HG03565 (cell line): ENCODE results near the gene AIMP2.
"Not testable (repeated sequence)": the region's sequence is repeated elsewhere in the genome, so short reads cannot be mapped to it uniquely, and the experiment has no call there.

Source experiments
- ATAC-seq: cut with Tn5 transposase; IDR thresholded peaks from one replicate; pipeline ENCODE4 v1.9.1; 2021; ENCODE audit warnings: mild to moderate bottlenecking, moderate library complexity; ENCODE audit not compliant: unreplicated experiment

AIMP2 gene

DNA sequence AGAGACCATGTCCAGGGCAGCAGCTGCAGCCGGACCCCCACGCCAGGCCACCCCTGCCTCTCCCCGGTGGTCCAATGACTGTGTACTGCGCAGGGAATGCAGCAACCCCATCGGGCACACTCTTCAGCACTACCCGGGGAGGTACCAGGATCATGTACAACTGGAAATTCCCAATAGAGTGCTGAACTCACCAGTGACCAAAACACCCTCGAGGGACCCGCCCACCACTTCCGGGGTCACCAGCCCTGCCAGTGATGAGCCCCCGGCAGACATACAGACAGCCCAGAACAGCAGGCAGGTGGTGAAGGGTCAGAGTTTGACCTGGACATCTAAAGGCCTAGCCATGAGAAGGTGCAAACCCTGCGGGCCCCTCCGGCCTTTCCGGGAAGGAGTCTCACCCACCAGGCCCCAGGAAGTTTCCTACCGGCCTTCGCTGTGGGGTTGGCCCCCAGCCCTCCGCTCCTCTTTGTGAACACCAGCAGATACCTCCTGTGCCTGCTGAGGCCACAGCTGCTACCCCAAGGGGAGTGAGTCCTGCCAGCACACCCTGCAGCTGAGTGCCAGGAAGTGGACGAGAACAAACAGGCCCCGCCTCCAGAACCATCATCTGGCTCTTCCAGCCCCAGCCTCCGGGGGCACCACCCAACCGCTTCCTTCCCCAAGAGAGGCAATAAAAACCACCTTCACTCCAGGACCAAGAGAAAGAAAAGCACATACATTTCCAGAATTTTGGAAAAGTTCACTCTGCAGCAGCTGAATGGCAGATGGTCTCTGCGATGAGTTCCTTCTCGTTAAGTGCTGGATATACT is 17.1 kb downstream of the AIMP2 start:
- ATAC-seq = no peak

GRCh38 chr7:6026820-6027311 is 17.8 kb downstream of the AIMP2 start:
- ATAC-seq = no peak

- ATAC-seq = no peak
Measured at GRCh38 chr7:6027806-6028365, 18.8 kb downstream of the AIMP2 start.

DNA sequence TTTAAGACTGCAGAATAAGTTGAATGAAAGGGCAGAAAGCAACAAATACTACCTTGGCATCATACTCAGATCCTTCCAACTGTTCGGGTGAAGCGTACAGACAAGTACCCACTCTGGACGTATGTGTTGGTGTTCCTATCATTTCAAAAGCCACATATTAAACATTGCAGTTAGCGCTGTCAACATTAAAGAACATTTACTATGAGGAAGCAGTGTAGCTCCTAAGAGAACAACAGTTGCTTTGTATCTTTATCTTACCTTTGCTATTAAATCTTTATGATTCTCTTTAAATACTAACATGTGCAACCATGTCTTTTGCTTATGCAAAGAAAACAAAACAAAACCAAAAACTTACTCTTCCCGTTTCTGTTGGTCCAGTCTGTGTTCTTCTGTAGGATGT is 19.5 kb downstream of the AIMP2 start:
- ATAC-seq = no peak

DNA sequence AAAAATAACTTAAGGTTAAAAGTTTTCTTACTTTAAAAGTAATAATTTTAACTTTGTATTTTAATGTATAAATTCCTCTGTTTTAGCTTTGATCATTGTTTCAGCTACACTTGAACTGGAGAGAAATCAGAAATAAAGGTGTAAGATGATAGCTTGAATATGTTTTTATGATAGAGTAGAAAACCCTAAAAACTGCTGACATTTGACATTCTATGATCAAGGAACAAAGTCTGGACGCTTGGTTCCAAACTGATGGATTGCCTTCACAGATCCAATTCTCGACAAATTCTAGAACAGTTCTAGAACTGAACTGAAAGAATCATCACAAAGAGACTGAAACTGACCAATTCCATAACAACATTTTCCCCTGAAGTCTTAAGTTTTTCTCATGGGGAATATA is 21.9 kb downstream of the AIMP2 start, which contains the start of gene ANKRD61:
ANKRD61 (plus strand) TSS at position 389 of the 400 bp plus-strand sequence; CDS start at position 389, 0 bp downstream.
- no peak for ATAC-seq

- no peak for ATAC-seq
Measured at GRCh38 chr7:6031567-6031966, 22.5 kb downstream of the AIMP2 start.

DNA sequence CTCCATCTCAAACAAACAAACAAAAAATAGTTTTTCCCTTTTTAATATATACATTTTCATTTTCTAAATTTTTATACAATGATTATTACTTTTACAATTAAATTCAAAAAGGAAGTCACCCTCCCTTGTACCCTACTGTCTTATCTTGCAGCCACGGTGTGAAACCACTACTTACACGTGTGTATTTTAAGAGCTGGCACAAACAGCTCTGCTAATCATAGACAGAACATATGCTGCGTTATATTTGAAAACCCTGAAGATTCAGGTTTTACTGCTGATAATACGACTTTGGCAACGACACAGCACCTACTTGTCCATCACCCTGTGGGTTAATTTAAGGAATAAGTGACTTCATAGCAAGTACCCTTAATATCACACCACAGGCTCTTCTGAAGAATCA is 23.1 kb downstream of the AIMP2 start:
- no peak for ATAC-seq

- no peak for ATAC-seq
Measured at GRCh38 chr7:6032641-6033040, 23.6 kb downstream of the AIMP2 start.

DNA sequence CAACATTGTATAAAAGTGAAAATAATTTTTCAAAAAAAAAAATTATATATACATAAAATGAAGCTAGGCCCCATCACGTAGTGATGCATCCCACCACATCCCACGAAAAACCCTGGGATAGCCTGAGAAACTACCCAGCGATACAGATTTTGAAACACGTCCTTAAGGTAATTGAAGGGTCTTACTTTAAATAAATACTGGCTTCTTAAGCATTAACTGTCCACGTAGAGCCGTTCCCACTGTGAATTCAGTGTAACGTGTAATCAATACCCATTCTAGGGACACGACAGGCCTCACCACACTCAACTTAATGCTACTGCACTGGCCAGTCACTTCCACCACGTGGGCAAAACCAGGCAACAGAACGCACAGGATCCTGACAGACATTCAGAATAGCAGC is 26.1 kb downstream of the AIMP2 start:
- ATAC-seq = no peak

DNA sequence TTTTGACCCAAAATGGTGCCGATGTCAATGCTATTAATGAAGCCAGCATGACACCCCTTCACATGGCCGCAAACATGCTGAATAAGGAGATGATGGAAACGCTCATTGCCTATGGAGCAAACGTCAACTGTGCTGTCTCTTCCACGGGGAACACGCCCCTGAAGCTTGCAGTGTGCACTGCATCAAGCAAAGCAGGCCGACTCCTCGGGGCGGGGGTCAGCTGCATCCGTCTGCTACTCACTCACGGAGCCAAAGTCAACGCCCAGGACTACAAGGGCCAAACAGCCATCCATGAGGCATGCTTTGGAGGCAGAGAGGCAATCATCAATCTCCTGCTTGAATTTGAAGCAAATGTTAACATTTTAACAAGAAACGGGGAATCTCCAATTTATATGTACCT is 26.6 kb downstream of the AIMP2 start:
- no peak for ATAC-seq

DNA sequence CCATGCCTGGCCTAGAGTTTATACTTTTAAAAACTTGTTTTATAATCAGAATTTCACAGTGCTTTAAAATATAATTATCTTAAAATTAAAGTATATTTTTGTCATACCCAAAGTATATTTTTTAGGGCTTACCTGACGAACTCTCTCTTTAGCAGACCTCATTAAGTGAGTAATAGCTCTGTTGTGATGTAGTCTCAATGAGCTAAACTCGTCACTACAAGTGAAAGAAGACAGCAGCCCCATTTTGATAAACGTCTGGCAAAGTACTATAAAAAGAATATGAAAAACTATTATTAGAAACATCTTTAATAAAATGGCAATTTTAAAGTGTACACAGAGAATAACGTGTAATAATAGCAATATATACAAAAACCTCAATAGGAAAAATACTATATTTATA is 40.7 kb downstream of the AIMP2 start:
- ATAC-seq = no peak

GRCh38 chr7:6051185-6051584 is 42.1 kb downstream of the AIMP2 start:
- ATAC-seq = not testable (repeated sequence)

- no peak for ATAC-seq
Measured at GRCh38 chr7:6056616-6057015, 47.5 kb downstream of the AIMP2 start.

GRCh38 chr7:6057316-6058129 is 48.5 kb downstream of the AIMP2 start:
- no peak for ATAC-seq

GRCh38 chr7:6059941-6060340 is 50.9 kb downstream of the AIMP2 start:
- ATAC-seq = not testable (repeated sequence)

GRCh38 chr7:6071406-6071805 is 62.3 kb downstream of the AIMP2 start:
- ATAC-seq = no peak
